Fibroblast of upper back skin (primary cell): ENCODE measurements around the gene RHCE.
"Not testable (repeated sequence)": the region's sequence is repeated elsewhere in the genome, so short reads cannot be mapped to it uniquely, and the experiment has no call there.

Source experiments
- DNase-seq: peaks from one replicate; pipeline ENCODE4 v3.0.0-alpha.2; 2013

The RHCE gene

GRCh38 chr1:25397549-25397948 lies 23.1 kb downstream of the RHCE start:
- DNase-seq: not testable (repeated sequence)

- peak; percentile 40 for DNase-seq
Observed at GRCh38 chr1:25392841-25393240, 27.8 kb downstream of the RHCE start.

- not testable (repeated sequence) for DNase-seq
Observed at GRCh38 chr1:25389721-25390120, 30.9 kb downstream of the RHCE start.

GRCh38 chr1:25388691-25389090 lies 31.9 kb downstream of the RHCE start:
- not testable (repeated sequence) for DNase-seq

- DNase-seq: not testable (repeated sequence)
Observed at GRCh38 chr1:25387096-25387495, 33.5 kb downstream of the RHCE start.

GRCh38 chr1:25383875-25384274 lies 36.8 kb downstream of the RHCE start:
- not testable (repeated sequence) for DNase-seq

GRCh38 chr1:25383090-25383489 lies 37.5 kb downstream of the RHCE start:
- DNase-seq: peak; percentile 81

- DNase-seq: peak; percentile 33
Observed at GRCh38 chr1:25382543-25382942, 38.1 kb downstream of the RHCE start.

- DNase-seq: not testable (repeated sequence)
Observed at GRCh38 chr1:25378367-25378766, 42.3 kb downstream of the RHCE start.

GRCh38 chr1:25371757-25372156 lies 48.9 kb downstream of the RHCE start:
- DNase-seq: peak; percentile 90

- not testable (repeated sequence) for DNase-seq
Observed at GRCh38 chr1:25369691-25370271, 50.8 kb downstream of the RHCE start.

- DNase-seq: no peak
Observed at GRCh38 chr1:25369241-25369640, 51.4 kb downstream of the RHCE start.

- DNase-seq: not testable (repeated sequence)
Observed at GRCh38 chr1:25362634-25363559, 57.7 kb downstream of the RHCE start.

GRCh38 chr1:25361901-25362300 lies 58.7 kb downstream of the RHCE start:
- DNase-seq: no peak

GRCh38 chr1:25360596-25361581 lies 59.7 kb downstream of the RHCE start:
- DNase-seq: peak; percentile 62

GRCh38 chr1:25356848-25357247 lies 63.8 kb downstream of the RHCE start:
- peak; percentile 30 for DNase-seq

- no peak for DNase-seq
Observed at GRCh38 chr1:25356441-25356840, 64.2 kb downstream of the RHCE start.

- DNase-seq: no peak
Observed at GRCh38 chr1:25355841-25356395, 64.7 kb downstream of the RHCE start.

GRCh38 chr1:25349606-25350005 lies 71.0 kb downstream of the RHCE start:
- no peak for DNase-seq

- DNase-seq: no peak
Observed at GRCh38 chr1:25347556-25347955, 73.1 kb downstream of the RHCE start.

GRCh38 chr1:25343872-25344271 lies 76.8 kb downstream of the RHCE start:
- DNase-seq: peak; percentile 91

GRCh38 chr1:25342846-25343245 lies 77.8 kb downstream of the RHCE start:
- no peak for DNase-seq

- DNase-seq: no peak
Observed at GRCh38 chr1:25341746-25342145, 78.9 kb downstream of the RHCE start.
